CD14-positive monocyte (primary cell): Measurements from ENCODE around the gene SERPINA12. TPM values are rescaled to one million over a fixed set of nuclear protein-coding genes. Genes with fewer than 3 reads are reported as not detected.

ENCODE experiments used
- DNase-seq, 3 donors: peaks; one replicate each; pipeline ENCODE4 v3.0.0-alpha.2; 2011 to 2022
- H2AFZ ChIP-seq: 2 replicates; pipeline ENCODE4 v1.6.0; 2012; ENCODE audit warnings: mild to moderate bottlenecking, low read depth, low read length, inconsistent platforms; ENCODE audit not compliant: insufficient read depth, poor library complexity, severe bottlenecking
- H3K27ac ChIP-seq, 2 donors: 1 replicate in 1 of 2; 2 replicates in 1 of 2; pipeline ENCODE4 v1.5.1; 2012 to 2013; ENCODE audit warnings: low read length in 2 of 2, control low read depth in 1 of 2, inconsistent platforms in 1 of 2, low read depth in 1 of 2, mild to moderate bottlenecking in 1 of 2
- H3K27me3 ChIP-seq, 2 donors: one replicate each; pipeline versions ENCODE4 v1.6.0 to v1.6.1; 2011 to 2013; ENCODE audit warnings: low read length in 2 of 2; ENCODE audit not compliant: control insufficient read depth in 2 of 2, insufficient read depth in 2 of 2
- H3K36me3 ChIP-seq, 2 donors: replicated peaks in 1 of 2; 1 replicate in 1 of 2; 2 replicates in 1 of 2; pipeline versions ENCODE4 v1.5.1 to v1.6.1; 2012 to 2013; ENCODE audit warnings: low read length in 2 of 2, control low read depth in 1 of 2, inconsistent platforms in 1 of 2, mild to moderate bottlenecking in 1 of 2; ENCODE audit not compliant: insufficient read depth in 2 of 2, control insufficient read depth in 1 of 2
- H3K4me1 ChIP-seq, 2 donors: 1 replicate in 1 of 2; 2 replicates in 1 of 2; pipeline versions ENCODE4 v1.5.1 to v1.6.1; 2012 to 2013; ENCODE audit warnings: low read length in 2 of 2, control low read depth in 1 of 2, inconsistent platforms in 1 of 2, mild to moderate bottlenecking in 1 of 2, moderate library complexity in 1 of 2; ENCODE audit not compliant: insufficient read depth in 2 of 2, control insufficient read depth in 1 of 2
- H3K4me2 ChIP-seq: replicated peaks from 2 replicates; pipeline ENCODE3; 2012; ENCODE audit warnings: low read length, moderate library complexity, mild to moderate bottlenecking; ENCODE audit not compliant: poor library complexity, severe bottlenecking; ENCODE audit errors: extremely low read depth
- H3K4me3 ChIP-seq, 3 experiments: fragments of 200-600 bp in 1 of 3; sonication (generic) in 1 of 3; replicated peaks in 1 of 3; 1 replicate in 2 of 3; 2 replicates in 1 of 3; pipeline ENCODE4 v1.5.1; 2011 to 2013; ENCODE audit warnings: low read length in 3 of 3, mild to moderate bottlenecking in 3 of 3, control low read depth in 2 of 3, low read depth in 2 of 3, inconsistent platforms in 1 of 3, moderate library complexity in 1 of 3
- H3K79me2 ChIP-seq: 2 replicates; pipeline ENCODE4 v1.6.0; 2012; ENCODE audit warnings: mild to moderate bottlenecking, control low read depth, inconsistent platforms, low read length, moderate library complexity; ENCODE audit not compliant: insufficient read depth
- H3K9ac ChIP-seq: 2 replicates; pipeline ENCODE4 v1.6.0; 2017; ENCODE audit warnings: low read length, mild to moderate bottlenecking; ENCODE audit not compliant: insufficient read depth, poor library complexity, severe bottlenecking
- H3K9me3 ChIP-seq, 2 donors: replicated peaks in 1 of 2; 1 replicate in 1 of 2; 2 replicates in 1 of 2; pipeline versions ENCODE4 v1.5.1 to v1.6.1; 2012 to 2013; ENCODE audit warnings: low read length in 2 of 2, control low read depth in 1 of 2; ENCODE audit not compliant: control insufficient read depth in 1 of 2, insufficient read depth in 1 of 2
- H4K20me1 ChIP-seq: 2 replicates; pipeline ENCODE4 v1.6.0; 2012; ENCODE audit warnings: mild to moderate bottlenecking, low read length, control low read depth, moderate library complexity; ENCODE audit not compliant: insufficient read depth
- H3K27ac Mint-ChIP-seq, 7 donors: one replicate each; pipeline ENCODE4 v1.8.0; 2020; ENCODE audit warnings: mild to moderate bottlenecking in 7 of 7, mixed read lengths in 7 of 7, moderate library complexity in 6 of 7, inconsistent platforms in 2 of 7
- H3K27me3 Mint-ChIP-seq, 3 donors: one replicate each; pipeline ENCODE4 v1.8.0; 2021 to 2022; ENCODE audit warnings: low read depth in 3 of 3, mild to moderate bottlenecking in 3 of 3, mixed read lengths in 3 of 3, moderate library complexity in 3 of 3, inconsistent platforms in 1 of 3
- H3K36me3 Mint-ChIP-seq, 2 donors: one replicate each; pipeline ENCODE4 v1.8.0; 2020; ENCODE audit warnings: mixed read lengths in 2 of 2, inconsistent platforms in 1 of 2, mild to moderate bottlenecking in 1 of 2
- H3K4me1 Mint-ChIP-seq: one replicate; pipeline ENCODE4 v1.8.0; 2020; ENCODE audit warnings: mild to moderate bottlenecking, mixed read lengths
- H3K4me3 Mint-ChIP-seq, 2 donors: one replicate each; pipeline ENCODE4 v1.8.0; 2020; ENCODE audit warnings: mild to moderate bottlenecking in 2 of 2, mixed read lengths in 2 of 2, moderate library complexity in 1 of 2
- H3K9me3 Mint-ChIP-seq, 7 donors: one replicate each; pipeline ENCODE4 v1.8.0; 2020 to 2022; ENCODE audit warnings: mixed read lengths in 7 of 7, mild to moderate bottlenecking in 6 of 7, moderate library complexity in 6 of 7, inconsistent platforms in 2 of 7
- WGBS: methylation state at CpG from one replicate; pipeline ENCODE4 v1.1.5; 2013; ENCODE audit warnings: missing lambda C conversion rate; ENCODE audit not compliant: insufficient coverage; 5-methylcytosine and 5-hydroxymethylcytosine counted together
- intact Hi-C, 2 donors: fragments of 100-400 bp; cut with micrococcal nuclease; formaldehyde crosslinking; loops; one replicate each; pipeline versions ENCODE4 v1.15.0 to v1.15.1; 2023
- polyA plus RNA-seq, 3 donors: library from polyadenylated mRNA; depleted of rRNA in 1 of 3; unstranded in 2 of 3; stranded (reverse) in 1 of 3; fragments of 300-500 nt in 2 of 3; fragments of >200 nt in 1 of 3; fragmentation: Illumina TruSeq in 2 of 3; gene quantifications; 1 replicate in 2 of 3; 2 replicates in 1 of 3; pipeline ENCODE4 v1.2.3, GENCODE V29; 2012 to 2021
- TF ChIP-seq, protein P1 (sequence below): fragments of 200-600 bp; IDR thresholded peaks from one replicate; pipeline ENCODE4 v1.8.0; 2022; ENCODE audit warnings: antibody characterized with exemption, mild to moderate bottlenecking

SERPINA12 gene
- polyA plus RNA-seq, 3 donors = not detected

DNA sequence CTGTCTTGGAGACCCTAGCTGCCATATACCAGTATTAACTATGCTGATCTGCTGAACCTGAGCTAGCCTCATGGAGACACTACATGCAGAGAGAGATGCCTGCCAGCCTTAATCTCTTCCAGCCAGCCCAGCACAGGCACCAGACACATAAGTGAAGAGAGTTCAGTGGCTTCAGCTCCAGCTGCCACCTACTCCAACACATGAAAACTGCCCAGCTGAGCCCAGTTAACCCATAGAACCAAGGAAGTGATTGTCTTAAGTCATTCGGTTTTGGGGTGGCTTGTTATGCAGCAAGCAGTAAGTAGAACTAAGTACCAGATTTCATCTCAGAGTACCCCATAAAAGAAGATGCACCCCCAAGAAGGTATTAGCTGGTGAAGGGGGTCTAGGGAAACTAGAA lies 64.3 kb downstream of the SERPINA12 start:
- intact Hi-C loops = no loop called here
- H3K27me3 ChIP-seq = peaks cover 0 to 3% of the 10 kb centered on the region in 2 donors
- H3K36me3 ChIP-seq = no peaks in the 10 kb centered on the region
- no peaks in the 10 kb centered on the region for H4K20me1 ChIP-seq
- H3K9me3 ChIP-seq = no peaks in the 10 kb centered on the region
- Mint-ChIP-seq H3K27ac (no peak overlapping the region), H3K27me3 (peaks cover 6 to 23% (median 16%) of the 10 kb centered on the region in 3 donors), H3K4me3 (no peak overlapping the region), H3K9me3 (peaks cover 0 to 7% (median 3%) of the 10 kb centered on the region in 7 donors), H3K4me1 (no peaks in the 10 kb centered on the region), H3K36me3 (no peaks in the 10 kb centered on the region)
- no CpG with 5 or more reads among the region's 1 CpG for WGBS
- no peak overlapping the region for H2AFZ ChIP-seq
- no peak overlapping the region for H3K27ac ChIP-seq
- no peak overlapping the region for H3K9ac ChIP-seq
- H3K4me1 ChIP-seq = no peaks in the 10 kb centered on the region
- DNase-seq = no peak
- H3K4me2 ChIP-seq = no peak overlapping the region
- TF ChIP-seq, protein P1, sequence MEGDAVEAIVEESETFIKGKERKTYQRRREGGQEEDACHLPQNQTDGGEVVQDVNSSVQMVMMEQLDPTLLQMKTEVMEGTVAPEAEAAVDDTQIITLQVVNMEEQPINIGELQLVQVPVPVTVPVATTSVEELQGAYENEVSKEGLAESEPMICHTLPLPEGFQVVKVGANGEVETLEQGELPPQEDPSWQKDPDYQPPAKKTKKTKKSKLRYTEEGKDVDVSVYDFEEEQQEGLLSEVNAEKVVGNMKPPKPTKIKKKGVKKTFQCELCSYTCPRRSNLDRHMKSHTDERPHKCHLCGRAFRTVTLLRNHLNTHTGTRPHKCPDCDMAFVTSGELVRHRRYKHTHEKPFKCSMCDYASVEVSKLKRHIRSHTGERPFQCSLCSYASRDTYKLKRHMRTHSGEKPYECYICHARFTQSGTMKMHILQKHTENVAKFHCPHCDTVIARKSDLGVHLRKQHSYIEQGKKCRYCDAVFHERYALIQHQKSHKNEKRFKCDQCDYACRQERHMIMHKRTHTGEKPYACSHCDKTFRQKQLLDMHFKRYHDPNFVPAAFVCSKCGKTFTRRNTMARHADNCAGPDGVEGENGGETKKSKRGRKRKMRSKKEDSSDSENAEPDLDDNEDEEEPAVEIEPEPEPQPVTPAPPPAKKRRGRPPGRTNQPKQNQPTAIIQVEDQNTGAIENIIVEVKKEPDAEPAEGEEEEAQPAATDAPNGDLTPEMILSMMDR = no peak
- H3K79me2 ChIP-seq = no peaks in the 10 kb centered on the region
- H3K4me3 ChIP-seq = no peak overlapping the region

DNA sequence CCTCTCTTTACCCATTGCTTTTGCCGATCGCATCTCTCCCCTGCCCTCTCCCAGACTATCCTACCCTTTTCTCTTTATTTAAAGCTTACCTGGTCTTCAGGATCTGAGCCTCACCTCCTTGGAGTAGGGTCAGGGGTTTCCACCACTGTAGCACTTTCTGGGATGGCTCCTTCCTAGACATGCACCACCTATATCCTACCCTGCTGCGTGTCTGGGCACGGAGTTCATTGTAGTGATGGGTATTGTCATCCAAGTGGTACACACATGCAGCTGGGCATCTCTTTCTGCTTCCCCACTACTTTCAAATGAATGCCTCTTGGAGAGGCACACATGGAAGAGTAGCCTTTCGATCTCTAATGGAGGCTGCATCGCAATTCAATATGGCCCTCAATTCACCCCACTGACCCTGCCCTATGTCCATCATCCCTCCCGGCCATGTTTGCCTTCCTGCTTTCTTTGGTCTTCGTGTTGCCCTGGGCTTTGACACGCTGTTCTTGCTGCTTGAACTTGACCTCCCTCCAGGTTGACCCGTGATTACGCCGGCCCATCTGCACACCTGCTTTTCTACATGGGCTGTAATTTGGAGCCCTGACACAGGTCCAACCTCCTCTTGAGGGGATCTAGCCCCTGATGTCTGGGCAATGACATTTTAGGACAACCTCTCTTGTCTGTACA lies 67.6 kb downstream of the SERPINA12 start:
- H3K79me2 ChIP-seq = no peaks in the 10 kb centered on the region
- no peaks in the 10 kb centered on the region for H3K36me3 ChIP-seq
- 83% methylated on average over 10 of the region's 12 CpGs for WGBS
- no peak overlapping the region for H2AFZ ChIP-seq
- Mint-ChIP-seq H3K27me3 (peaks cover 10 to 12% (median 11%) of the 10 kb centered on the region in 3 donors), H3K36me3 (no peaks in the 10 kb centered on the region), H3K4me3 (no peak overlapping the region), H3K4me1 (no peaks in the 10 kb centered on the region), H3K27ac (no peak overlapping the region), H3K9me3 (peaks cover 0 to 7% (median 3%) of the 10 kb centered on the region in 7 donors)
- TF ChIP-seq, protein P1 = no peak
- no peak overlapping the region for H3K4me2 ChIP-seq
- no peak overlapping the region for H3K4me3 ChIP-seq
- H4K20me1 ChIP-seq = no peaks in the 10 kb centered on the region
- no peak for DNase-seq
- H3K27ac ChIP-seq = no peak overlapping the region
- intact Hi-C loops = no loop called here
- H3K27me3 ChIP-seq = peaks cover 0 to 7% of the 10 kb centered on the region in 2 donors
- H3K9ac ChIP-seq = no peak overlapping the region
- H3K4me1 ChIP-seq = no peaks in the 10 kb centered on the region
- no peaks in the 10 kb centered on the region for H3K9me3 ChIP-seq
